Endothelial cell (in vitro differentiated cells): Measurements from ENCODE around the gene RABGGTA. TPM values are rescaled to one million over a fixed set of nuclear protein-coding genes. Genes with fewer than 3 reads are reported as not detected.

Experiments used
- DNase-seq: peaks from one replicate; pipeline ENCODE4 v3.0.0; 2021; ENCODE audit warnings: low spot score
- H3K27ac Mint-ChIP-seq: one replicate; pipeline ENCODE4 v1.8.0; 2021; ENCODE audit warnings: mixed read lengths, inconsistent platforms; ENCODE audit not compliant: unreplicated experiment
- H3K27me3 Mint-ChIP-seq: one replicate; pipeline ENCODE4 v1.8.0; 2021; ENCODE audit warnings: mild to moderate bottlenecking, moderate library complexity, mixed read lengths, inconsistent platforms; ENCODE audit not compliant: unreplicated experiment
- H3K36me3 Mint-ChIP-seq: one replicate; pipeline ENCODE4 v1.8.0; 2021; ENCODE audit warnings: mild to moderate bottlenecking, low read depth, mixed read lengths, inconsistent platforms; ENCODE audit not compliant: unreplicated experiment
- H3K4me1 Mint-ChIP-seq: one replicate; pipeline ENCODE4 v1.8.0; 2021; ENCODE audit warnings: mild to moderate bottlenecking, mixed read lengths, inconsistent platforms; ENCODE audit not compliant: unreplicated experiment
- H3K4me3 Mint-ChIP-seq: one replicate; pipeline ENCODE4 v1.8.0; 2021; ENCODE audit warnings: mild to moderate bottlenecking, mixed read lengths, inconsistent platforms; ENCODE audit not compliant: unreplicated experiment
- H3K9me3 Mint-ChIP-seq: one replicate; pipeline ENCODE4 v1.8.0; 2021; ENCODE audit warnings: mixed read lengths, inconsistent platforms; ENCODE audit not compliant: unreplicated experiment
- total RNA-seq: library from RNA; stranded (reverse); fragmentation: NEBNext Ultra II Directional; extraction: Animal tissue kit (Norgen Biotek cat#: 25700); gene quantifications from one replicate; pipeline ENCODE4 v1.2.1, GENCODE V29; 2021; ENCODE audit not compliant: unreplicated experiment
- TF ChIP-seq, protein P1 (sequence below): fragments of 200-600 bp; sonication (generic); IDR thresholded peaks from one replicate; pipeline ENCODE4 v1.5.0; 2021; ENCODE audit warnings: antibody characterized with exemption; ENCODE audit not compliant: unreplicated experiment

RABGGTA gene
- total RNA-seq, 1 donor from 2014 or later, result 17.7 TPM

DNA sequence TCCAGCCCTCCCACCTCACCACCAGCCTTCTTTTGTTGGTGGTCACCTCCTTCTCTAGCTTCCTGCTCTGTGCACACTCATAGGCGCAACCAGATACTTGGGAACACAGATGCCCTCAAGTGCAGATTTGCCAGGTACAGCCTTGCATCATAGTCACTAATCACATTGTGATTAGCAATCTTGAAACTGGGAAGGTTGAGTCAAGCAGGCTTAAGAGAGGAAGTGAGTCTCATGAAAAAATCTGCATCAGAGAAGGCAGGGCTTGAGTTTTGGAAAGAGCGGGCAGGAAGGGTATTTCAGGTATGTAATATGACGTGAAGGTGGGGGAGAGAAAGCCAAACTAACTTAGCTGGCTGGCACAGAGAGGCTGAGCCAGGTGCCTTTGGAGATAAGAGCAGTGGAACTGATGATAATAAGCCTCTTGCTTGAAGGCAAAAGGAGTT lies 2.7 kb upstream of the RABGGTA start:
- DNase-seq, result no peak
- Mint-ChIP-seq H3K9me3 (no peaks in the 10 kb centered on the region), H3K27ac (no peak overlapping the region), H3K27me3 (peaks cover 10% of the 10 kb centered on the region), H3K36me3 (peaks cover 8% of the 10 kb centered on the region), H3K4me1 (peaks cover 17% of the 10 kb centered on the region), H3K4me3 (no peak overlapping the region)
- TF ChIP-seq, protein P1, sequence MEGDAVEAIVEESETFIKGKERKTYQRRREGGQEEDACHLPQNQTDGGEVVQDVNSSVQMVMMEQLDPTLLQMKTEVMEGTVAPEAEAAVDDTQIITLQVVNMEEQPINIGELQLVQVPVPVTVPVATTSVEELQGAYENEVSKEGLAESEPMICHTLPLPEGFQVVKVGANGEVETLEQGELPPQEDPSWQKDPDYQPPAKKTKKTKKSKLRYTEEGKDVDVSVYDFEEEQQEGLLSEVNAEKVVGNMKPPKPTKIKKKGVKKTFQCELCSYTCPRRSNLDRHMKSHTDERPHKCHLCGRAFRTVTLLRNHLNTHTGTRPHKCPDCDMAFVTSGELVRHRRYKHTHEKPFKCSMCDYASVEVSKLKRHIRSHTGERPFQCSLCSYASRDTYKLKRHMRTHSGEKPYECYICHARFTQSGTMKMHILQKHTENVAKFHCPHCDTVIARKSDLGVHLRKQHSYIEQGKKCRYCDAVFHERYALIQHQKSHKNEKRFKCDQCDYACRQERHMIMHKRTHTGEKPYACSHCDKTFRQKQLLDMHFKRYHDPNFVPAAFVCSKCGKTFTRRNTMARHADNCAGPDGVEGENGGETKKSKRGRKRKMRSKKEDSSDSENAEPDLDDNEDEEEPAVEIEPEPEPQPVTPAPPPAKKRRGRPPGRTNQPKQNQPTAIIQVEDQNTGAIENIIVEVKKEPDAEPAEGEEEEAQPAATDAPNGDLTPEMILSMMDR, result no peak

DNA sequence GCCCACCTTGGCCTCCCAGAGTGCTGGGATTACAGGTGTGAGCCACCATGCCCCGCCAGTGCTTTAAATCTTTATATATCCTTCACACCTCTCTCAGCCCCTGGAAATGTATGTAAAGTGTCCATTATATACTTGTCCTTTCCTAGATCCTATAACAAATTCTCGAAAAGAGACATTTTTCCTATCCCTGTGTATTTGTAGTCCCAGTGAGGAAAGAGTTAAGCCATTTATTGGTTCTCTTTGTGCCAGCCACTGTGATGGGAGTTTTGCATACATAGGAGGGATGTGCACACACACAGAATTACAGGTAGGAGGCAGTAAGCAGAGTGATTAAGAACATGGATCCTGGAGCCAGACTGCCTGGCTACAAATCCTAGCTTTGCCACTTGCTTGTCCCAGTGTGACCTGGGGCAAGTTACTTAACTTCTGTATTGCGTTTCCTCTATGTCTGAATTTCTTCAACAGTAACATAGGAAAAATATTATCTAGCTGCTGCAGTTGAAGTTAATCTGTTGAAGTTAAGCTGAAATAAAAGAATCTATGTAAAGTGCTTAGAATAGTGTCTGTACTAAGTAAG lies 2.1 kb upstream of the RABGGTA start:
- Mint-ChIP-seq H3K4me1 (peaks cover 17% of the 10 kb centered on the region), H3K27me3 (peaks cover 10% of the 10 kb centered on the region), H3K36me3 (peaks cover 8% of the 10 kb centered on the region), H3K4me3 (no peak overlapping the region), H3K27ac (no peak overlapping the region), H3K9me3 (no peaks in the 10 kb centered on the region)
- DNase-seq, result no peak
- TF ChIP-seq, protein P1, result no peak

DNA sequence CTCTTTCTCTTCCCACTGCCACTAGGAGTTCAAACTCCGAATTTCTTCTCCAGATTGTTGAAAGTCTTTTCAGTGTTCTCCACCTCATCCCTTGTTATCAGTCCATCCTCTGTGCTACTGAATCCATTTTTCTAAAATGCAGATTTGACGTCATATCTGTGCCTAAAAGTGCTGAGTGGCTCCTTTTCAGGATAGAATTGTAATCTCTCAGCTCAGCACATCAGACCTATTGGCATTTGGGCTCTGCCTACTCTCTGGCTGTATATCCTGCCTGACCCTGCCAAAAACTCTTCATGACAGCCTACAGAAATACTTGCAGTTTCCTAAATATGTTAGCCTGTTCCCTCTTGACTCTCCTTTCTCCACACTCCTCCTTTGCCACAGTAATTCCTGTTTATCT lies 1.1 kb upstream of the RABGGTA start:
- TF ChIP-seq, protein P1, result no peak
- Mint-ChIP-seq H3K36me3 (peaks cover 9% of the 10 kb centered on the region), H3K4me1 (peaks cover 10% of the 10 kb centered on the region), H3K4me3 (peak overlapping the region; percentile 91), H3K9me3 (no peaks in the 10 kb centered on the region), H3K27me3 (peaks cover 7% of the 10 kb centered on the region), H3K27ac (no peak overlapping the region)
- DNase-seq, result no peak

DNA sequence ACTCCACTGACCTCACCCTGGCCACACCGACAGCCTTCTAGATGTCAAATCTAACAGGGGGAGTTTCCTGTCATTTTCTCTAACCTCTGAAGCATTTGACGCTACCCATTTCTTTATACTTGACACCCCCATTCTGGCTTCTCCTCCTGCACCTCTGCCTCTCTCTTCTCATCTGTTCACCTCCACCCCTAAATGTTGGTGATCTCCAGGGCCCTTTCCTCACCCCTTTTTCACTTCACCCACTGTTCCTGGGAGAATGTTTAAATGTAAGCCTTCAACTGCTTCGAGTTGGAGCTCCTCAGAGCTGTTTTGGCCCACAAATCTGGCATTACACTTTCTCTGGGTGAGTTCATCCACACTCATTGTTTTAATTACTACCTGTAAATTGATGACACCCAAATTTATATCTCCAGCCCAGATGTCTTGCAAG lies 452 bp upstream of the RABGGTA start:
- H3K27ac Mint-ChIP-seq, result peak overlapping the region; percentile 87
- no peak for DNase-seq
- H3K27me3 Mint-ChIP-seq, result peaks cover 10% of the 10 kb centered on the region
- peaks cover 15% of the 10 kb centered on the region for H3K36me3 Mint-ChIP-seq
- TF ChIP-seq, protein P1, result no peak
- no peaks in the 10 kb centered on the region for H3K9me3 Mint-ChIP-seq
- H3K4me1 Mint-ChIP-seq, result peaks cover 12% of the 10 kb centered on the region
- peak overlapping the region; percentile 91 for H3K4me3 Mint-ChIP-seq

DNA sequence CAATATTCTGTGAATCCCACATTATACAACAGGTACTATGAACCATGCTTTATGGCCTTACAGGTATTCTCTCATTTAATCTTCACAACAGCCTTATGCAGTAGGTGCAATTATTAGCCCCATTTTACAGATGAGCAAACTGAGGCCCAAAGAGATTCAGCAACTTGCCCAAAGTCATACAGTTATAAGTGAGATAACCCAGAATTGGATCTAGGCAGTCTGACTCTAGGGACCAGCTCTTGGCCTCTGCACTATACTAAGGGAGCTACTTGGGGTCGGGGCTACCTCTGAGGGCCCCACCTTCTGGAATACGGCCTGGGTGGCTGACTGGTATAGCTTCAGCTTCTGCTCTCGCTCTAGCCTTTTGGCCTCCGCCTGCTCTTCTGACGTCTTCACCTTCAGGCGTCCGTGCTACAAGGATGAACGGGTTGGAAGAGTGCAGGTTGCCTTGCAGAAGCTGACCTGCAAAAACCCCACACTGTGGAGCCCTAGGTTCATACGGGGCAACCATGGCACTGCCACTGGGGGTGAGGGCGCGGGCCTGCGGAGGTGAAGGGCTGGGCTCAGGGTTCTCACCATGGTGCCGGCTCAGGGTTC lies 762 bp downstream of the RABGGTA start:
- Mint-ChIP-seq H3K4me3 (peak overlapping the region; percentile 89), H3K36me3 (peaks cover 18% of the 10 kb centered on the region), H3K4me1 (peaks cover 12% of the 10 kb centered on the region), H3K9me3 (no peaks in the 10 kb centered on the region), H3K27ac (peak overlapping the region; percentile 67), H3K27me3 (peaks cover 10% of the 10 kb centered on the region)
- TF ChIP-seq, protein P1, result no peak
- no peak for DNase-seq
